ENCODE measurements around the gene TPRG1.

The TPRG1 gene

DNA sequence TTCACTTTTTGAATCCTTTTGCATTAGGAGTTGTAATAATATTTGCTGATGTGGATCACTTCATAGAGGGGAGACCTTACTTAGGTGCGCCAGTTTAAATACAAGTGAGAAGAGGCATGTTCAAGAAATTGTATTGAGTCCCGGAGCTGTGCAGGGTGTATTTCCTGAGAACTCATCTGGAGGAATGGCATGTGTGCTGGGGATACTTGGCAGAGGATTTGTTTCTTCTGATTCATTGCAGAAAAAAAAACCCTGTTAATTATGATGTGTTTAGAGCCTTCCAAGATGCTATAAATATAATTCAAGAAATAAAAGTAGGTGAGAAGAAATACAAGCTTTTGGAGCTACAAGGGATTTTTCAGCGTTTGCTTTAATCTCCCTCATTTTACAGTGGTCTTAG, 97.6 kb downstream of the TPRG1 start:
- Mint-ChIP-seq H3K27me3 (ENCODE audit: low read depth) (peaks cover 4% of the 10 kb centered on the region), H3K27ac (peak overlapping the region in 2 of 3 experiments; percentile 48 to 80), H3K4me3 (no peak overlapping the region), H3K4me1 (peaks cover 34% of the 10 kb centered on the region), H3K9me3 (no peaks in the 10 kb centered on the region), H3K36me3 (ENCODE audit: low read depth) (no peaks in the 10 kb centered on the region)
- TF ChIP-seq CTCF (IDR thresholded peaks at IDR 0.05; ENCODE audit: unreplicated experiment in 3 of 3), result no peak

DNA sequence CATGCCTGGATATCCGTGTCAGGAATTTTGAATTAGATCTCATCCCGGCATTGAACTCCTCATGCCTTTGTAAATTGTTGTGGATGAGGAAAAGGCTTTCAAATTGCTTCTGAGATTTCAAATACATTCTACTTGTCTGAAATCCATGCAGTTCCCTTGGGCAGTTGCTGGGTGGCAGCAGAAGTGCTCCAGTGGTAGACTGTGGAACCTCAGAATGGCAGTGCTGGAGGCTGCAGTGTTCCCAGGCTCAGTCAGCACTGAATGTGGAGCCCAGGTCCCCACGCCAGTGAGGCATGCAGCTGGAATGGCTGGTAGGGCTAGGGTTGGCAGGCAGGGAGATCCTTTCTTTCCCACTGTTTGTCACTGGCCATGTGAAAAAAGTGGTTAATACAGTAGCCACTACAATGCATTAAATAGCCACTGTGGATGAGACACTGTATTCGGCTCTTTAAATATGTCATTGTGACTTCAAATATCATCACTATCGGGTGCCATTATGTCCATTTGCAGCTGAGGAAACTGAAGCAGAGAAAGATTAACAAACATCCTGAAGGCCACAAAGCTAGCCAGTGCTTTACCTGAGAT, 98.6 kb downstream of the TPRG1 start:
- H3K4me1 Mint-ChIP-seq, result peaks cover 37% of the 10 kb centered on the region
- H3K4me3 Mint-ChIP-seq, result no peak overlapping the region
- H3K9me3 Mint-ChIP-seq, result no peaks in the 10 kb centered on the region
- H3K36me3 Mint-ChIP-seq (ENCODE audit: low read depth), result no peaks in the 10 kb centered on the region
- H3K27me3 Mint-ChIP-seq (ENCODE audit: low read depth), result peaks cover 4% of the 10 kb centered on the region
- peak overlapping the region in 1 of 3 experiments; percentile 80 for H3K27ac Mint-ChIP-seq
- TF ChIP-seq CTCF (IDR thresholded peaks at IDR 0.05; ENCODE audit: unreplicated experiment in 3 of 3), result peak; percentile 53 to 71 (median 60)

DNA sequence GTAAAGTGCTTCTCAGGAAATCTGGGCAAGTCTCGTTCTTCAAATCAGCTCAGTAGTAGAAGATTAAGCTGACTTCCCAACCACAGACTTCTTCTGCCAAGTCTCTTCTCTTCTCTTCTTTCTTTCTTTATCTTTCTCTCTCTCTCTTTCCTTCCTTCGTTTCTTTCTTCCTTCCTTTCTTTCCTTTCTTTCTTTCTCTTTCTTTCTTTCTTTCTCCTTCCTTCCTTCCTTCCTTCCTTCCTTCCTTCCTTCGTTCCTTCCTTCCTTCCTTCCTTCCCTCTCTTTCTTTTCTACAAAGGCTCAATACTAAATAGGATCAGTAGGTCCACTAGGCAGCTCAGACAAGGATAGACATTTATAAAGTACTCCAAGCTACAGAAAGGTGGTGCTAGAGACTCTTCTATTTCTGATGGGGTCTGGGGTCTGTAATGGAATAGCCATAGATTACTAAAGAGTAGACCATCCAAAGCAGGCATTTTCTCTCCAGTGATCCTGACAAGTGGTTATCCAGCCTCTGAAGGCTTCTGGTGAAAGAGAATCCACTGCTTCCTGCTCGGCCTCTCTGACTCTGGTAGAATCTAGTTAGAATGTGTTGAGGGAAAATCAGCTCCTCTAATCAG, 100.8 kb downstream of the TPRG1 start:
- TF ChIP-seq CTCF (IDR thresholded peaks at IDR 0.05; ENCODE audit: unreplicated experiment in 3 of 3), result peak in 2 of 3 experiments; percentile 27 to 54
- peak overlapping the region; percentile 5 to 15 (median 5) for H3K27ac Mint-ChIP-seq
- peaks cover 4% of the 10 kb centered on the region for H3K27me3 Mint-ChIP-seq (ENCODE audit: low read depth)
- no peaks in the 10 kb centered on the region for H3K36me3 Mint-ChIP-seq (ENCODE audit: low read depth)
- peaks cover 49% of the 10 kb centered on the region for H3K4me1 Mint-ChIP-seq
- H3K9me3 Mint-ChIP-seq, result no peaks in the 10 kb centered on the region
- no peak overlapping the region for H3K4me3 Mint-ChIP-seq

DNA sequence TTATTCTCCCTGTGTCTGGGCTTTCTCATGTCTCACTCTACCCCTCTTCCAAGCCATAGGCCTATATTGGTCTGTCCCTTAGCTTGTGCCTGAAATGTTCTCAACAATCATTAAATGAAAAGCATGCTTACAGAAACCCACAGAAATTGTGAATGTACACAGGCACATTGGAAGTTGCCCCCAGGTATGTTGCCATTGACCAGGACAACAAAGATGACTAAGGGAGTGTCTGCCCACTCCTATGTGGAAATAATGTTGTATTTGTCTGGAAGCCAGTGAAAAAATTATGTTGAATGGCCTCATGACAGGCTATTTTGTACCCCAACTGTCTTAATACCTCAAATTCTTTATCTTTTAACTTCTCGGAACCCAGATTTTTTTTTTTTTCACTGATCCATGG, 102.0 kb downstream of the TPRG1 start:
- Mint-ChIP-seq H3K27me3 (ENCODE audit: low read depth) (peaks cover 3% of the 10 kb centered on the region), H3K4me3 (no peak overlapping the region), H3K4me1 (peaks cover 47% of the 10 kb centered on the region), H3K9me3 (no peaks in the 10 kb centered on the region), H3K36me3 (ENCODE audit: low read depth) (no peaks in the 10 kb centered on the region), H3K27ac (no peak overlapping the region)
- no peak for TF ChIP-seq CTCF (IDR thresholded peaks at IDR 0.05; ENCODE audit: unreplicated experiment in 3 of 3)

DNA sequence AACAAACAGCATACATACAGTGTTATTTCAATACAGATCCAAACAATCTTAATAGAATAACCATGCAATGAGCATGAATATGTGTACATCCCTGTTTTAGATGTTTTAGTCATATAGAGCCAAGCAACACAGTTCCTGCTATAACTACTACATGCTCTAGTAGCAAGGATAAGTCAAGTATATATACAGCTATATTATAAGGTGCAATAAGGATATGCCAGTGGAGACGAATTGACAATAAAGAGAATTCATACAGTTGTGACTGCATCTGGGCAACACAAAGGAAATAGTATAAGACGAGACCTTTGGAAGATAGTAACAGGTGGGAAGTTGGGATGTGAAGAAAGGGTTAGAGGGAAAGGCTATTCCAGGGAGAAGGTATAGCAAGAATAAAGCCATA, 103.4 kb downstream of the TPRG1 start:
- no peak for TF ChIP-seq CTCF (IDR thresholded peaks at IDR 0.05; ENCODE audit: unreplicated experiment in 3 of 3)
- Mint-ChIP-seq H3K36me3 (ENCODE audit: low read depth) (no peaks in the 10 kb centered on the region), H3K9me3 (no peaks in the 10 kb centered on the region), H3K4me3 (no peak overlapping the region), H3K27ac (peak overlapping the region in 1 of 3 experiments; percentile 59), H3K27me3 (ENCODE audit: low read depth) (peaks cover 3% of the 10 kb centered on the region), H3K4me1 (peaks cover 36% of the 10 kb centered on the region)

GRCh38 chr3:189275852-189276251, 104.1 kb downstream of the TPRG1 start:
- no peak overlapping the region for H3K4me3 Mint-ChIP-seq
- H3K4me1 Mint-ChIP-seq, result peaks cover 32% of the 10 kb centered on the region
- H3K27me3 Mint-ChIP-seq (ENCODE audit: low read depth), result peaks cover 3% of the 10 kb centered on the region
- no peak for TF ChIP-seq CTCF (IDR thresholded peaks at IDR 0.05; ENCODE audit: unreplicated experiment in 3 of 3)
- H3K36me3 Mint-ChIP-seq (ENCODE audit: low read depth), result no peaks in the 10 kb centered on the region
- H3K27ac Mint-ChIP-seq, result peak overlapping the region in 1 of 3 experiments; percentile 32
- H3K9me3 Mint-ChIP-seq, result no peaks in the 10 kb centered on the region

All from nephron (organoid).